Spleen (tissue), 13 donors: ENCODE results near the gene CLEC3A. TPM values are rescaled to one million over a fixed set of nuclear protein-coding genes. Genes with fewer than 3 reads are reported as not detected.

ENCODE experiments used
- DNase-seq: peaks from one replicate; pipeline ENCODE4 v3.0.0-alpha.2; 2020
- H3K27ac ChIP-seq, 8 donors: fragments of 200-600 bp; sonication (generic) in 7 of 8; 1 replicate in 4 of 8; 2 replicates in 4 of 8; pipeline versions ENCODE4 v1.5.0 to v1.8.0; 2016 to 2021; ENCODE audit warnings: inconsistent platforms in 4 of 8, mild to moderate bottlenecking in 4 of 8, moderate library complexity in 1 of 8
- H3K27me3 ChIP-seq, 7 donors: fragments of 200-600 bp; sonication (generic) in 6 of 7; replicated peaks in 1 of 7; 1 replicate in 4 of 7; 2 replicates in 3 of 7; pipeline versions ENCODE4 v1.5.0 to v1.8.0; 2016 to 2021; ENCODE audit warnings: inconsistent platforms in 3 of 7, mild to moderate bottlenecking in 1 of 7
- H3K36me3 ChIP-seq, 6 donors: fragments of 200-600 bp; sonication (generic) in 5 of 6; 1 replicate in 4 of 6; 2 replicates in 2 of 6; pipeline versions ENCODE4 v1.5.0 to v1.8.0; 2016 to 2021; ENCODE audit warnings: inconsistent platforms in 2 of 6
- H3K4me1 ChIP-seq, 6 donors: fragments of 200-600 bp; sonication (generic) in 5 of 6; 1 replicate in 3 of 6; 2 replicates in 3 of 6; pipeline versions ENCODE4 v1.5.0 to v1.8.0; 2016 to 2021; ENCODE audit warnings: inconsistent platforms in 3 of 6
- H3K4me3 ChIP-seq, 8 donors: fragments of 200-600 bp; sonication (generic) in 7 of 8; 1 replicate in 4 of 8; 2 replicates in 4 of 8; pipeline versions ENCODE4 v1.5.0 to v1.8.0; 2016 to 2021; ENCODE audit warnings: inconsistent platforms in 4 of 8, mild to moderate bottlenecking in 4 of 8, moderate library complexity in 2 of 8
- H3K9me3 ChIP-seq, 8 donors: fragments of 200-600 bp; sonication (generic) in 7 of 8; 1 replicate in 4 of 8; 2 replicates in 4 of 8; pipeline versions ENCODE4 v1.5.0 to v1.8.0; 2016 to 2021; ENCODE audit warnings: inconsistent platforms in 4 of 8
- CTCF ChIP-seq, 11 experiments: fragments of 200-600 bp in 7 of 11; fragments of 450-650 bp in 4 of 11; sonication (generic) in 4 of 11; IDR thresholded peaks in 8 of 11; conservative IDR thresholded peaks in 3 of 11; 1 replicate in 7 of 11; 2 replicates in 4 of 11; pipeline versions ENCODE4 v1.4.0 to v1.8.0; 2016 to 2021; ENCODE audit warnings: antibody characterized with exemption in 11 of 11, inconsistent platforms in 4 of 11, mild to moderate bottlenecking in 1 of 11
- POLR2A ChIP-seq, 3 donors: fragments of 450-650 bp; IDR thresholded peaks; one replicate each; pipeline ENCODE4 v1.5.1; 2017; ENCODE audit warnings: antibody characterized with exemption in 3 of 3, mild to moderate bottlenecking in 1 of 3
- POLR2AphosphoS5 ChIP-seq, 3 donors: sonication (generic); formaldehyde crosslinking; IDR thresholded peaks; one replicate each; pipeline ENCODE4 v1.5.1; 2017; ENCODE audit warnings: antibody characterized with exemption in 3 of 3
- WGBS, 5 donors: extraction: QIAGEN DNeasy Blood & Tissue Kit in 3 of 5; methylation state at CpG; one replicate each; pipeline versions ENCODE4 v1.1.5 to v1.1.7; 2013 to 2018; 5-methylcytosine and 5-hydroxymethylcytosine counted together
- intact Hi-C: fragments of 100-400 bp; cut with DNase I; formaldehyde crosslinking; loops from one replicate; pipeline ENCODE4 v1.15.0; 2023; ENCODE audit warnings: low total_unique reads
- long read RNA-seq, 2 donors: transcript quantifications; one replicate each; lab custom pipeline, GENCODE V29; 2026
- polyA plus RNA-seq, 3 donors: library from polyadenylated mRNA; stranded (reverse); fragments of 200-250 nt; gene quantifications; one replicate each; pipeline ENCODE4 v1.2.1, GENCODE V29; 2013
- total RNA-seq, 7 donors: library from RNA; depleted of rRNA in 3 of 7; stranded (reverse); fragments of >200 nt in 3 of 7; fragmentation: NEBNext Ultra II Directional in 4 of 7; extraction: Animal tissue kit (Norgen Biotek cat#: 25700) in 4 of 7; gene quantifications; one replicate each; pipeline versions ENCODE4 v1.1.0 to v1.2.1, GENCODE V29; 2016 to 2021
- donor health status: healthy with polysubstance abuse.
- donor health status: DM: no; HTN: no; CAD: no; lungs with moderate emphysema.
- donor health status: DM: no; HTN: no; CAD: no.
- donor health status: Bipolar disorder and iron deficiency.
- donor health status: healthy.
- donor health status: DM: no; HTN: no; CAD: no.
- donor health status: DM: yes; HTN: yes; CAD: no.

Gene CLEC3A
- total RNA-seq (not detected), polyA plus RNA-seq (not detected)
- long read RNA-seq, donor 1 = 0 reads
- long read RNA-seq, donor 2 = 0 reads

GRCh38 chr16:78022347-78023060 lies at the start of gene CLEC3A:
CLEC3A (plus strand) TSS chr16:78022548; CDS start chr16:78022627, 79 bp downstream.
- 53 to 65% (median 64%) methylated on average over 5 of the region's 5 CpGs for WGBS, 5 donors
- no peak for DNase-seq
- Histone ChIP-seq H3K36me3 (no peaks in the 10 kb centered on the region), H3K27ac (no peak within 1 kb of the TSS), H3K27me3 (peaks cover 0 to 28% (median 1%) of the 10 kb centered on the region in 7 donors), H3K4me1 (no peaks in the 10 kb centered on the region), H3K4me3 (no peak within 1 kb of the TSS), H3K9me3 (no peaks in the 10 kb centered on the region)
- intact Hi-C loops = no loop called here
- TF ChIP-seq POLR2A (IDR thresholded peaks at IDR 0.05) (no peak), POLR2AphosphoS5 (IDR thresholded peaks at IDR 0.05) (no peak), CTCF (IDR thresholded peaks at IDR 0.05 in 8 of 11, conservative IDR thresholded peaks at IDR 0.05 in 3 of 11) (no peak)

- intact Hi-C loops = no loop called here
- whole genome bisulfite sequencing, 5 donors = 67 to 78% (median 72%) methylated on average over 5 of the region's 5 CpGs
These were observed 47.5 kb upstream of the CLEC3A start for GRCh38 chr16:77974883-77975282.

GRCh38 chr16:77975942-77976341 lies 46.4 kb upstream of the CLEC3A start:
- intact Hi-C loops = no loop called here
- Histone ChIP-seq H3K9me3 (no peaks in the 10 kb centered on the region), H3K27me3 (peaks cover 0 to 36% (median 0%) of the 10 kb centered on the region in 7 donors), H3K4me1 (no peaks in the 10 kb centered on the region), H3K27ac (no peak overlapping the region), H3K4me3 (no peak overlapping the region), H3K36me3 (no peaks in the 10 kb centered on the region)
- 48 to 84% (median 68%) methylated on average over 3 of the region's 3 CpGs for WGBS, 5 donors
- no peak for DNase-seq
- TF ChIP-seq CTCF (IDR thresholded peaks at IDR 0.05 in 8 of 11, conservative IDR thresholded peaks at IDR 0.05 in 3 of 11) (no peak), POLR2A (IDR thresholded peaks at IDR 0.05) (no peak)

More at GRCh38 chr16:77974883-77975282, 47.5 kb upstream of the CLEC3A start:
- H3K27ac ChIP-seq = no peak overlapping the region
- no peak for DNase-seq
- H3K4me1 ChIP-seq = no peaks in the 10 kb centered on the region
- H3K27me3 ChIP-seq = peaks cover 0 to 36% (median 0%) of the 10 kb centered on the region in 7 donors
- no peaks in the 10 kb centered on the region for H3K36me3 ChIP-seq
- H3K9me3 ChIP-seq = no peaks in the 10 kb centered on the region
- TF ChIP-seq POLR2A (IDR thresholded peaks at IDR 0.05) (no peak), CTCF (IDR thresholded peaks at IDR 0.05 in 8 of 11, conservative IDR thresholded peaks at IDR 0.05 in 3 of 11) (no peak), POLR2AphosphoS5 (IDR thresholded peaks at IDR 0.05) (no peak)
- H3K4me3 ChIP-seq = no peak overlapping the region

GRCh38 chr16:77977339-77977738 lies 45.0 kb upstream of the CLEC3A start:
- WGBS, 5 donors = 53 to 68% (median 57%) methylated on average over 5 of the region's 5 CpGs
- Histone ChIP-seq H3K9me3 (no peaks in the 10 kb centered on the region), H3K27me3 (peaks cover 0 to 29% (median 0%) of the 10 kb centered on the region in 7 donors), H3K4me1 (no peaks in the 10 kb centered on the region), H3K27ac (no peak overlapping the region), H3K36me3 (no peaks in the 10 kb centered on the region), H3K4me3 (no peak overlapping the region)
- intact Hi-C loops = no loop called here
- no peak for TF ChIP-seq CTCF (IDR thresholded peaks at IDR 0.05 in 8 of 11, conservative IDR thresholded peaks at IDR 0.05 in 3 of 11)
- no peak for TF ChIP-seq POLR2A (IDR thresholded peaks at IDR 0.05)
- TF ChIP-seq POLR2AphosphoS5 (IDR thresholded peaks at IDR 0.05) = no peak
- DNase-seq = no peak
